ENCODE data around the gene P2RY2. TPM values are rescaled to one million over a fixed set of nuclear protein-coding genes. Genes with fewer than 3 reads are reported as not detected.

P2RY2 gene
- total and polyA plus RNA-seq, 2 donors (not counting 1 experiment from before 2014, with no cell fraction given), result 0.12 to 0.37 TPM

GRCh38 chr11:73241300-73241699 is 23.2 kb downstream of the P2RY2 start:
- Histone ChIP-seq H3K27ac (ENCODE audit: low read length in 2 of 2) (no peak overlapping the region), H3K4me3 (ENCODE audit: control extremely low read depth in 1 of 5, extremely low read depth in 1 of 5, insufficient read depth in 1 of 5, low read depth in 2 of 5, low read length in 4 of 5) (no peak overlapping the region), H3K4me1 (ENCODE audit: control insufficient read depth in 2 of 2, insufficient read depth in 2 of 2, low read length in 2 of 2) (peaks cover 4 to 7% of the 10 kb centered on the region in 2 donors), H3K27me3 (replicated peaks in 1 of 4; ENCODE audit: control extremely low read depth in 1 of 4, control insufficient read depth in 3 of 4, insufficient read depth in 4 of 4, low read length in 3 of 4) (peaks cover 0 to 2% (median 0%) of the 10 kb centered on the region in 4 experiments), H4K20me1 (ENCODE audit: control insufficient read depth, insufficient read depth, low read length, poor library complexity, severe bottlenecking) (no peaks in the 10 kb centered on the region), H3K9ac (ENCODE audit: low read length) (no peak overlapping the region), H3K79me2 (ENCODE audit: control insufficient read depth, insufficient read depth, low read length) (no peaks in the 10 kb centered on the region), H3K4me2 (replicated peaks; ENCODE audit: low read depth, low read length, poor library complexity, severe bottlenecking) (no peak overlapping the region), H3K36me3 (replicated peaks in 1 of 2; ENCODE audit: control extremely low read depth in 1 of 2, control insufficient read depth in 1 of 2, extremely low read depth in 1 of 2, insufficient read depth in 2 of 2, low read length in 1 of 2) (no peaks in the 10 kb centered on the region), H2AFZ (ENCODE audit: insufficient read depth, low read depth, low read length, poor library complexity, severe bottlenecking) (no peak overlapping the region), H3K9me3 (ENCODE audit: control extremely low read depth in 1 of 3, control insufficient read depth in 2 of 3, insufficient read depth in 1 of 3, low read length in 2 of 3) (no peaks in the 10 kb centered on the region)
- Mint-ChIP-seq H3K4me3 (no peak overlapping the region), H3K9me3 (ENCODE audit: insufficient read depth) (no peaks in the 10 kb centered on the region), H3K27ac (no peak overlapping the region), H3K4me1 (peaks cover 6% of the 10 kb centered on the region), H3K27me3 (peaks cover 3% of the 10 kb centered on the region)
- intact Hi-C loops (cut with micrococcal nuclease), result no loop called here
- TF ChIP-seq EZH2 (IDR thresholded peaks at IDR 0.05; ENCODE audit: borderline replicate concordance, insufficient read depth, low read depth, low read length, poor library complexity, severe bottlenecking), result no peak
- TF ChIP-seq CTCF (IDR thresholded peaks at IDR 0.05), result no peak
- ChIA-PET POLR2A (no interaction called here), CTCF (interaction anchor here (0.6 to 14.1 kb wide), 8 partner anchors 20 to 410 kb away, joined by 3 to 281 read pairs (median 6); no protein-coding TSS in a partner anchor)
- 84% methylated on average over 2 of the region's 4 CpGs for WGBS (ENCODE audit: insufficient coverage)
- ATAC-seq (ENCODE audit: low read depth) (no peak), DNase-seq (no peak)

- Mint-ChIP-seq H3K27ac (no peak overlapping the region), H3K9me3 (ENCODE audit: insufficient read depth) (no peaks in the 10 kb centered on the region), H3K4me1 (peaks cover 6% of the 10 kb centered on the region), H3K4me3 (no peak overlapping the region), H3K27me3 (peaks cover 3% of the 10 kb centered on the region)
- H3K4me1 ChIP-seq (ENCODE audit: control insufficient read depth in 2 of 2, insufficient read depth in 2 of 2, low read length in 2 of 2), result peaks cover 4 to 7% of the 10 kb centered on the region in 2 donors
- H3K27ac ChIP-seq (ENCODE audit: low read length in 2 of 2), result no peak overlapping the region
- H4K20me1 ChIP-seq (ENCODE audit: control insufficient read depth, insufficient read depth, low read length, poor library complexity, severe bottlenecking), result no peaks in the 10 kb centered on the region
- no peaks in the 10 kb centered on the region for H3K9me3 ChIP-seq (ENCODE audit: control extremely low read depth in 1 of 3, control insufficient read depth in 2 of 3, insufficient read depth in 1 of 3, low read length in 2 of 3)
- H3K4me2 ChIP-seq (replicated peaks; ENCODE audit: low read depth, low read length, poor library complexity, severe bottlenecking), result peak overlapping the region; percentile 57
- CTCF ChIA-PET, result interaction anchor here (0.7 to 14.1 kb wide), 17 partner anchors 15 to 448 kb away, joined by 3 to 281 read pairs (median 3); partner anchors contain the start of gene STARD10
- H3K79me2 ChIP-seq (ENCODE audit: control insufficient read depth, insufficient read depth, low read length), result no peaks in the 10 kb centered on the region
- peaks cover 0 to 2% (median 0%) of the 10 kb centered on the region in 4 experiments for H3K27me3 ChIP-seq (replicated peaks in 1 of 4; ENCODE audit: control extremely low read depth in 1 of 4, control insufficient read depth in 3 of 4, insufficient read depth in 4 of 4, low read length in 3 of 4)
- H3K4me3 ChIP-seq (ENCODE audit: control extremely low read depth in 1 of 5, extremely low read depth in 1 of 5, insufficient read depth in 1 of 5, low read depth in 2 of 5, low read length in 4 of 5), result no peak overlapping the region
- intact Hi-C loops (cut with micrococcal nuclease), result loop anchor here (1.0 to 2.0 kb wide), 5 partner anchors 46 to 558 kb away; no protein-coding TSS in a partner anchor
- WGBS (ENCODE audit: insufficient coverage), result 36% methylated on average over 10 of the region's 12 CpGs
- POLR2A ChIA-PET, result interaction anchor here (1.6 kb wide), 1 partner anchor 53 kb away, joined by 5 read pairs; no protein-coding TSS in a partner anchor
- ATAC-seq (ENCODE audit: low read depth) (peak; percentile 89), DNase-seq (peak; percentile 81)
- H3K9ac ChIP-seq (ENCODE audit: low read length), result no peak overlapping the region
- no peaks in the 10 kb centered on the region for H3K36me3 ChIP-seq (replicated peaks in 1 of 2; ENCODE audit: control extremely low read depth in 1 of 2, control insufficient read depth in 1 of 2, extremely low read depth in 1 of 2, insufficient read depth in 2 of 2, low read length in 1 of 2)
- TF ChIP-seq EZH2 (IDR thresholded peaks at IDR 0.05; ENCODE audit: borderline replicate concordance, insufficient read depth, low read depth, low read length, poor library complexity, severe bottlenecking) (no peak), CTCF (IDR thresholded peaks at IDR 0.05) (peak; percentile 79)
- H2AFZ ChIP-seq (ENCODE audit: insufficient read depth, low read depth, low read length, poor library complexity, severe bottlenecking), result peak overlapping the region; percentile 65
These were observed 24.4 kb downstream of the P2RY2 start for GRCh38 chr11:73242251-73243092.

Measured in B cell (primary cell).